ENCODE results near the gene LNX2.

LNX2 gene

GRCh38 chr13:27559719-27560118 is 60.6 kb downstream of the LNX2 start:
- no peak for DNase-seq (ENCODE audit: low read depth)

GRCh38 chr13:27556109-27556508 is 64.2 kb downstream of the LNX2 start:
- no peak for DNase-seq (ENCODE audit: low read depth)

- no peak for DNase-seq (ENCODE audit: low read depth)
Observed at GRCh38 chr13:27551562-27551961, 68.8 kb downstream of the LNX2 start.

- no peak for DNase-seq (ENCODE audit: low read depth)
Observed at GRCh38 chr13:27549406-27549981, 70.8 kb downstream of the LNX2 start.

GRCh38 chr13:27542220-27542619 is 78.1 kb downstream of the LNX2 start:
- no peak for DNase-seq (ENCODE audit: low read depth)

- no peak for DNase-seq (ENCODE audit: low read depth)
Observed at GRCh38 chr13:27541386-27541785, 78.9 kb downstream of the LNX2 start.

- DNase-seq (ENCODE audit: low read depth) = no peak
Observed at GRCh38 chr13:27536361-27537101, 83.8 kb downstream of the LNX2 start.

- no peak for DNase-seq (ENCODE audit: low read depth)
Observed at GRCh38 chr13:27535546-27535945, 84.8 kb downstream of the LNX2 start.

GRCh38 chr13:27534981-27535380 is 85.3 kb downstream of the LNX2 start:
- no peak for DNase-seq (ENCODE audit: low read depth)

- DNase-seq (ENCODE audit: low read depth) = no peak
Observed at GRCh38 chr13:27534108-27534980, 86.0 kb downstream of the LNX2 start.

GRCh38 chr13:27533155-27533643 is 87.1 kb downstream of the LNX2 start:
- peak; percentile 8 for DNase-seq (ENCODE audit: low read depth)

- no peak for DNase-seq (ENCODE audit: low read depth)
Observed at GRCh38 chr13:27528908-27529307, 91.4 kb downstream of the LNX2 start.

GRCh38 chr13:27526516-27526915 is 93.8 kb downstream of the LNX2 start:
- no peak for DNase-seq (ENCODE audit: low read depth)

- no peak for DNase-seq (ENCODE audit: low read depth)
Observed at GRCh38 chr13:27524981-27525975, 95.1 kb downstream of the LNX2 start.

GRCh38 chr13:27523346-27524073 is 96.8 kb downstream of the LNX2 start:
- no peak for DNase-seq (ENCODE audit: low read depth)

GRCh38 chr13:27522847-27523246 is 97.5 kb downstream of the LNX2 start:
- no peak for DNase-seq (ENCODE audit: low read depth)

GRCh38 chr13:27516103-27516502 is 104.2 kb downstream of the LNX2 start:
- DNase-seq (ENCODE audit: low read depth) = no peak

GRCh38 chr13:27510082-27510481 is 110.2 kb downstream of the LNX2 start:
- DNase-seq (ENCODE audit: low read depth) = no peak

- no peak for DNase-seq (ENCODE audit: low read depth)
Observed at GRCh38 chr13:27508802-27509201, 111.5 kb downstream of the LNX2 start.

- no peak for DNase-seq (ENCODE audit: low read depth)
Observed at GRCh38 chr13:27505792-27506191, 114.5 kb downstream of the LNX2 start.

GRCh38 chr13:27504868-27505194 is 115.5 kb downstream of the LNX2 start:
- DNase-seq (ENCODE audit: low read depth) = no peak
